Measurements from ENCODE around the gene BLTP2.

BLTP2 gene

GRCh38 chr17:28646039-28646754, 1.2 kb upstream of the BLTP2 start:
- no peak overlapping the region; the same call in 1 of the 2 replicates for H3K4me3 ChIP-seq (ENCODE audit: low read depth, low read length)
- DNase-seq (ENCODE audit: low read depth) = no peak
- no peak for TF ChIP-seq CTCF (IDR thresholded peaks at IDR 0.05; ENCODE audit: low read depth, low read length, missing control alignments)

- TF ChIP-seq CTCF (IDR thresholded peaks at IDR 0.05; ENCODE audit: low read depth, low read length, missing control alignments) = no peak
- H3K4me3 ChIP-seq (ENCODE audit: low read depth, low read length) = peak overlapping the region; percentile 70
- no peak for DNase-seq (ENCODE audit: low read depth)
These were observed 600 bp upstream of the BLTP2 start for GRCh38 chr17:28645576-28645939.

- peak; percentile 37 for DNase-seq (ENCODE audit: low read depth)
- TF ChIP-seq CTCF (IDR thresholded peaks at IDR 0.05; ENCODE audit: low read depth, low read length, missing control alignments) = peak; percentile 68
- H3K4me3 ChIP-seq (ENCODE audit: low read depth, low read length) = peak overlapping the region; percentile 70
These were observed 773 bp downstream of the BLTP2 start for GRCh38 chr17:28643983-28644786.

- no peak for TF ChIP-seq CTCF (IDR thresholded peaks at IDR 0.05; ENCODE audit: low read depth, low read length, missing control alignments)
- no peak for DNase-seq (ENCODE audit: low read depth)
- no peak overlapping the region for H3K4me3 ChIP-seq (ENCODE audit: low read depth, low read length)
These were observed 3.4 kb downstream of the BLTP2 start for GRCh38 chr17:28641579-28641978.

- no peak overlapping the region for H3K4me3 ChIP-seq (ENCODE audit: low read depth, low read length)
- no peak for DNase-seq (ENCODE audit: low read depth)
- no peak for TF ChIP-seq CTCF (IDR thresholded peaks at IDR 0.05; ENCODE audit: low read depth, low read length, missing control alignments)
These were observed 9.5 kb downstream of the BLTP2 start for GRCh38 chr17:28635506-28635905.

- no peak for DNase-seq (ENCODE audit: low read depth)
- no peak for TF ChIP-seq CTCF (IDR thresholded peaks at IDR 0.05; ENCODE audit: low read depth, low read length, missing control alignments)
- H3K4me3 ChIP-seq (ENCODE audit: low read depth, low read length) = no peak overlapping the region
These were observed 10.6 kb downstream of the BLTP2 start for GRCh38 chr17:28634206-28634865.
